Measurements from ENCODE around the gene PROK1. TPM values are rescaled to one million over a fixed set of nuclear protein-coding genes. Genes with fewer than 3 reads are reported as not detected.

The PROK1 gene
- total RNA-seq, 2 donors from 2014 or later: not detected

GRCh38 chr1:110462964-110463363 lies 12.0 kb downstream of the PROK1 start:
- Histone ChIP-seq H3K27ac (no peak overlapping the region), H3K27me3 (no peaks in the 10 kb centered on the region), H3K4me3 (no peak overlapping the region), H3K36me3 (no peaks in the 10 kb centered on the region), H3K4me1 (no peaks in the 10 kb centered on the region), H3K9ac (ENCODE audit: low read depth in 2 of 2, low read length in 2 of 2) (no peak overlapping the region), H3K9me3 (no peaks in the 10 kb centered on the region)
- intact Hi-C loops (cut with DNase I): no loop called here
- DNase-seq: no peak
- no peak for TF ChIP-seq CTCF (IDR thresholded peaks at IDR 0.05)

- Histone ChIP-seq H3K36me3 (no peaks in the 10 kb centered on the region), H3K9ac (ENCODE audit: low read depth in 2 of 2, low read length in 2 of 2) (no peak overlapping the region), H3K9me3 (no peaks in the 10 kb centered on the region), H3K4me3 (no peak overlapping the region), H3K4me1 (no peaks in the 10 kb centered on the region), H3K27me3 (no peaks in the 10 kb centered on the region), H3K27ac (no peak overlapping the region)
- no peak for TF ChIP-seq CTCF (IDR thresholded peaks at IDR 0.05)
- intact Hi-C loops (cut with DNase I): no loop called here
- DNase-seq: no peak
These were observed 12.8 kb downstream of the PROK1 start for GRCh38 chr1:110463725-110464124.

GRCh38 chr1:110464340-110464739 lies 13.4 kb downstream of the PROK1 start:
- Histone ChIP-seq H3K36me3 (no peaks in the 10 kb centered on the region), H3K9ac (ENCODE audit: low read depth in 2 of 2, low read length in 2 of 2) (no peak overlapping the region), H3K27ac (no peak overlapping the region), H3K4me3 (no peak overlapping the region), H3K9me3 (no peaks in the 10 kb centered on the region), H3K4me1 (no peaks in the 10 kb centered on the region), H3K27me3 (no peaks in the 10 kb centered on the region)
- no peak for DNase-seq
- TF ChIP-seq CTCF (IDR thresholded peaks at IDR 0.05): no peak
- intact Hi-C loops (cut with DNase I): no loop called here

- TF ChIP-seq CTCF (IDR thresholded peaks at IDR 0.05): no peak
- intact Hi-C loops (cut with DNase I): no loop called here
- no peak for DNase-seq
- Histone ChIP-seq H3K27ac (no peak overlapping the region), H3K4me1 (no peaks in the 10 kb centered on the region), H3K4me3 (no peak overlapping the region), H3K9ac (ENCODE audit: low read depth in 2 of 2, low read length in 2 of 2) (no peak overlapping the region), H3K27me3 (no peaks in the 10 kb centered on the region), H3K36me3 (no peaks in the 10 kb centered on the region), H3K9me3 (no peaks in the 10 kb centered on the region)
These were observed 14.3 kb downstream of the PROK1 start for GRCh38 chr1:110465038-110465813.

GRCh38 chr1:110465814-110466380 lies 14.9 kb downstream of the PROK1 start:
- Histone ChIP-seq H3K9ac (ENCODE audit: low read depth in 2 of 2, low read length in 2 of 2) (no peak overlapping the region), H3K4me3 (no peak overlapping the region), H3K27me3 (no peaks in the 10 kb centered on the region), H3K9me3 (no peaks in the 10 kb centered on the region), H3K27ac (no peak overlapping the region), H3K36me3 (no peaks in the 10 kb centered on the region), H3K4me1 (no peaks in the 10 kb centered on the region)
- no peak for TF ChIP-seq CTCF (IDR thresholded peaks at IDR 0.05)
- intact Hi-C loops (cut with DNase I): no loop called here
- DNase-seq: no peak

All from colonic mucosa (tissue), 4 donors.